ENCODE measurements around the gene PDGFA. TPM values are rescaled to one million over a fixed set of nuclear protein-coding genes. Genes with fewer than 3 reads are reported as not detected.

PDGFA gene
- total RNA-seq, 4 donors from 2014 or later = 5.1 to 13.5 (median 8.5) TPM

- DNase-seq = no peak
- intact Hi-C loops (cut with DNase I) = no loop called here
- Histone ChIP-seq H3K4me3 (no peak overlapping the region), H3K27ac (no peak overlapping the region), H3K4me1 (peaks cover 15 to 17% (median 15%) of the 10 kb centered on the region in 3 donors), H3K27me3 (peaks cover 0 to 49% (median 0%) of the 10 kb centered on the region in 4 donors), H3K9me3 (no peaks in the 10 kb centered on the region), H3K36me3 (no peaks in the 10 kb centered on the region)
- TF ChIP-seq POLR2A (IDR thresholded peaks at IDR 0.05) (no peak), CTCF (IDR thresholded peaks at IDR 0.05) (no peak)
- 83 to 97% methylated on average over 5 to 8 of the region's 8 CpGs for WGBS, 2 donors
Measured at GRCh38 chr7:534075-534474, 14.4 kb upstream of the PDGFA start.

GRCh38 chr7:533266-533665, 13.6 kb upstream of the PDGFA start:
- H3K27me3 ChIP-seq = peaks cover 0 to 52% (median 0%) of the 10 kb centered on the region in 4 donors
- no peak for DNase-seq
- H3K4me1 ChIP-seq = peaks cover 7 to 9% (median 7%) of the 10 kb centered on the region in 3 donors
- no peaks in the 10 kb centered on the region for H3K9me3 ChIP-seq
- intact Hi-C loops (cut with DNase I) = no loop called here
- no peak for TF ChIP-seq POLR2A (IDR thresholded peaks at IDR 0.05)
- no peak for TF ChIP-seq CTCF (IDR thresholded peaks at IDR 0.05)
- H3K4me3 ChIP-seq = no peak overlapping the region
- H3K27ac ChIP-seq = no peak overlapping the region
- WGBS, 2 donors = 65% methylated on average over 10 of the region's 17 CpGs; no CpG with 5 or more reads in 1 of the 2 donors
- no peaks in the 10 kb centered on the region for H3K36me3 ChIP-seq

DNA sequence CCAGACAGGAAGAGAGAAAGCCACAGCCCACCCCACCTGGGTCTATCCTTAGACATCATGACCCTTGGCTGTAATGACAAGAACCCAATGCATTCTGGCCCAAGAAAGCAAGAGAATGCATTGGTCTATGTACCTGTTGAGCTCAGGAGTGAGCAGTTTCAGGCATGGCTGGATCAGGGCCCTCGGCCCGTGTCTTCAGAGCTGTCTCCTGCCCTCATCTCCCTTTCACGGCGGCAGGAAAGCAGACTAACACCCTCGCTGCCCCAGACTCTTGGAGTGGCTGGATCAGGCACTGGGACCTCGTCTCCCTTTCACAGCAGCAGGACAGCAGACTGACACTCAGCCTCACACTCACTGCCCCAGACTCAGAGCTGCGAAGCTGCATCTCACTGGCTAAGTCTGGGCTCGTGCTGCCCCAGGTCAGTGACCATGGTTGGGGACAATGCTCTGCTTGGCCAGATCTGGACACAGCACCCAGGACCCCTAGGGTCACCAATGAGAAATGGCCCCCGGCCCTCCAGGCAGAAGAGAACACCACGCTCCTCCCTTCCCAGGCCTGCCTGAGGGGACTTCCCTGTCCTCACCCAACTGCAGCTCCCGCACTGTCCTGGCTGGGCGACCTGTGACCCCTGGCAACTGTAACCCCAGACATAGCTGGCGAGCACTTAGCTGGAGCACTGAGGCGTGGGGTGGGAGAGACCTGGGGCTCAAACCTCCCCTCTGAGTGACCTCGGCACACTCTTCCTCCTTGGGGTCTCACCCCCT, 12.9 kb upstream of the PDGFA start:
- peaks cover 0 to 2% (median under 1%) of the 10 kb centered on the region in 3 donors for H3K4me1 ChIP-seq
- DNase-seq = no peak
- H3K36me3 ChIP-seq = no peaks in the 10 kb centered on the region
- peaks cover 0 to 59% (median 0%) of the 10 kb centered on the region in 4 donors for H3K27me3 ChIP-seq
- intact Hi-C loops (cut with DNase I) = no loop called here
- no peaks in the 10 kb centered on the region for H3K9me3 ChIP-seq
- TF ChIP-seq POLR2A (IDR thresholded peaks at IDR 0.05) = no peak
- TF ChIP-seq CTCF (IDR thresholded peaks at IDR 0.05) = no peak
- 60 to 73% methylated on average over 3 to 11 of the region's 15 CpGs for WGBS, 2 donors
- H3K4me3 ChIP-seq = no peak overlapping the region
- H3K27ac ChIP-seq = no peak overlapping the region

- intact Hi-C loops (cut with DNase I) = no loop called here
- 65 to 78% methylated on average over 3 to 9 of the region's 10 CpGs for WGBS, 2 donors
- Histone ChIP-seq H3K36me3 (no peaks in the 10 kb centered on the region), H3K4me3 (no peak overlapping the region), H3K27me3 (peaks cover 0 to 61% (median 0%) of the 10 kb centered on the region in 4 donors), H3K9me3 (no peaks in the 10 kb centered on the region), H3K4me1 (no peaks in the 10 kb centered on the region), H3K27ac (no peak overlapping the region)
- DNase-seq = no peak
- TF ChIP-seq CTCF (IDR thresholded peaks at IDR 0.05) (no peak), POLR2A (IDR thresholded peaks at IDR 0.05) (no peak)
Measured at GRCh38 chr7:531777-532176, 12.1 kb upstream of the PDGFA start.

GRCh38 chr7:528451-528850, 8.8 kb upstream of the PDGFA start:
- Histone ChIP-seq H3K4me1 (peaks cover 0 to 9% (median 4%) of the 10 kb centered on the region in 3 donors), H3K27me3 (peaks cover 0 to 77% (median 0%) of the 10 kb centered on the region in 4 donors), H3K4me3 (no peak overlapping the region), H3K36me3 (no peaks in the 10 kb centered on the region), H3K27ac (no peak overlapping the region), H3K9me3 (no peaks in the 10 kb centered on the region)
- TF ChIP-seq POLR2A (IDR thresholded peaks at IDR 0.05) (no peak), CTCF (IDR thresholded peaks at IDR 0.05) (no peak)
- 91 to 92% methylated on average over 2 of the region's 2 CpGs for WGBS, 2 donors
- no peak for DNase-seq
- intact Hi-C loops (cut with DNase I) = no loop called here

All from esophagus squamous epithelium (tissue), 5 donors.